ENCODE results near the gene LRRN2. TPM values are rescaled to one million over a fixed set of nuclear protein-coding genes. Genes with fewer than 3 reads are reported as not detected.

LRRN2 gene
- total and polyA plus RNA-seq, 8 donors: 0.43 to 4.1 (median 1.0) TPM; not detected in 2

DNA sequence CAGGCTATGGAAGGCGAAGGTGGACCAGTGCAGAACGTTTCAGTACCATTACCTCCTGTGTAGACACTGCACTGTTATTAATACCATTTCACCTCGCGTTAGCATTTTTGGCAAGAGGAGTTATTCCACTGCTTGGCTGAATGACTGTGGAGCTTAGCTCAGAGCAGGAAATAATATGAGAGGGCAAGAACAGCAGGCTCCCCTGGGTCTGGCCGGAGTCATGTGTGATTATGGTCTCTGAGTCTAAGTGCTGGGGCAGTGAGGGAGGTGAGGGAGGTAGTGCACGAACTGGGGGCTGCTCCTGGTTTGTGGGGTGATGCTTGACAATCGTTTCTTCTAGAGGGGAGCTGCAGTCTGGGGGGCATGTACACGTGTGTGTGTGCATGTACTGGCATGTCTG lies 86.4 kb downstream of the LRRN2 start:
- intact Hi-C loops (cut with DNase I; ENCODE audit: low total_unique reads): no loop called here

DNA sequence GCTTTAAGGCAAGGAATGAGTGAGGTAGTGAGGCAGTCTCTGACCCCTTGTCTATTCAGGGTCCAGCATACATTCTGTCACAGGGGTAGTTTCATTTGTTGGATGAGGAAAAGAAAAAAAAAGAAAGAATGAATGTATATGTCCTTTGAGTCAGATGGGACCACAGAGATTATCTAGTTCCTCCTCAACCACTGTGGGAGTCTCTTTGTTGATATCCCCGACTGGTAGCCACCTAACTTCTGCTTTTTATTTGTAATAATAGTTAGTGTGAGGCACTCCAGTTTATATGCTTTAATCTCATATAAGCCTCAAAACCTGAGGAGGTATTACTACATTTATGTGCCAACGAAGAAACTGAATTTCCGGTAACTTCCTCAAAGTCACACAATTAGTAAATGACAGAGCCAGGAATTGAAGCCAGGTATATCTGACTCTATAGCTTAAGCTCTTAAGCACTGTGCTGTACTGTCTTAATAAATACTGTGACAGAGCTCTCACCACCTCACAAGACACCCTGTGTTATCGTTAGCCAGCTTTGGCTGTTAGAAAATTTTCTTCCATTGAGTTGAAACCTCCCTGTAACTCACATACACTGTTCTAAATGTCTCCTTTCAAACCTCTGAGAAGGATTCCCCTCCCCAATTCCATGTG lies 87.1 kb downstream of the LRRN2 start:
- Histone ChIP-seq H3K9me3 (no peaks in the 10 kb centered on the region), H3K27ac (no peak overlapping the region), H3K36me3 (no peaks in the 10 kb centered on the region), H3K27me3 (peaks cover 0 to 22% (median 0%) of the 10 kb centered on the region in 3 donors), H3K4me1 (no peaks in the 10 kb centered on the region), H3K4me3 (no peak overlapping the region)
- WGBS, 5 donors: 67 to 90% (median 82%) methylated on average over 4 of the region's 4 CpGs
- DNase-seq: no peak
- TF ChIP-seq POLR2AphosphoS5 (IDR thresholded peaks at IDR 0.05) (no peak), POLR2A (IDR thresholded peaks at IDR 0.05) (no peak), EP300 (IDR thresholded peaks at IDR 0.05) (no peak)
- TF ChIP-seq, protein P1, sequence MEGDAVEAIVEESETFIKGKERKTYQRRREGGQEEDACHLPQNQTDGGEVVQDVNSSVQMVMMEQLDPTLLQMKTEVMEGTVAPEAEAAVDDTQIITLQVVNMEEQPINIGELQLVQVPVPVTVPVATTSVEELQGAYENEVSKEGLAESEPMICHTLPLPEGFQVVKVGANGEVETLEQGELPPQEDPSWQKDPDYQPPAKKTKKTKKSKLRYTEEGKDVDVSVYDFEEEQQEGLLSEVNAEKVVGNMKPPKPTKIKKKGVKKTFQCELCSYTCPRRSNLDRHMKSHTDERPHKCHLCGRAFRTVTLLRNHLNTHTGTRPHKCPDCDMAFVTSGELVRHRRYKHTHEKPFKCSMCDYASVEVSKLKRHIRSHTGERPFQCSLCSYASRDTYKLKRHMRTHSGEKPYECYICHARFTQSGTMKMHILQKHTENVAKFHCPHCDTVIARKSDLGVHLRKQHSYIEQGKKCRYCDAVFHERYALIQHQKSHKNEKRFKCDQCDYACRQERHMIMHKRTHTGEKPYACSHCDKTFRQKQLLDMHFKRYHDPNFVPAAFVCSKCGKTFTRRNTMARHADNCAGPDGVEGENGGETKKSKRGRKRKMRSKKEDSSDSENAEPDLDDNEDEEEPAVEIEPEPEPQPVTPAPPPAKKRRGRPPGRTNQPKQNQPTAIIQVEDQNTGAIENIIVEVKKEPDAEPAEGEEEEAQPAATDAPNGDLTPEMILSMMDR (IDR thresholded peaks at IDR 0.05): no peak
- intact Hi-C loops (cut with DNase I; ENCODE audit: low total_unique reads): no loop called here

More for the DNA sequence above, 86.4 kb downstream of the LRRN2 start:
- Histone ChIP-seq H3K27me3 (peaks cover 0 to 24% (median 0%) of the 10 kb centered on the region in 3 donors), H3K36me3 (no peaks in the 10 kb centered on the region), H3K4me1 (no peaks in the 10 kb centered on the region), H3K27ac (no peak overlapping the region), H3K9me3 (no peaks in the 10 kb centered on the region), H3K4me3 (no peak overlapping the region)
- TF ChIP-seq, protein P1 (IDR thresholded peaks at IDR 0.05): no peak
- TF ChIP-seq POLR2A (IDR thresholded peaks at IDR 0.05) (no peak), POLR2AphosphoS5 (IDR thresholded peaks at IDR 0.05) (no peak), EP300 (IDR thresholded peaks at IDR 0.05) (no peak)
- 65 to 81% (median 74%) methylated on average over 8 of the region's 8 CpGs for WGBS, 5 donors
- DNase-seq: no peak

DNA sequence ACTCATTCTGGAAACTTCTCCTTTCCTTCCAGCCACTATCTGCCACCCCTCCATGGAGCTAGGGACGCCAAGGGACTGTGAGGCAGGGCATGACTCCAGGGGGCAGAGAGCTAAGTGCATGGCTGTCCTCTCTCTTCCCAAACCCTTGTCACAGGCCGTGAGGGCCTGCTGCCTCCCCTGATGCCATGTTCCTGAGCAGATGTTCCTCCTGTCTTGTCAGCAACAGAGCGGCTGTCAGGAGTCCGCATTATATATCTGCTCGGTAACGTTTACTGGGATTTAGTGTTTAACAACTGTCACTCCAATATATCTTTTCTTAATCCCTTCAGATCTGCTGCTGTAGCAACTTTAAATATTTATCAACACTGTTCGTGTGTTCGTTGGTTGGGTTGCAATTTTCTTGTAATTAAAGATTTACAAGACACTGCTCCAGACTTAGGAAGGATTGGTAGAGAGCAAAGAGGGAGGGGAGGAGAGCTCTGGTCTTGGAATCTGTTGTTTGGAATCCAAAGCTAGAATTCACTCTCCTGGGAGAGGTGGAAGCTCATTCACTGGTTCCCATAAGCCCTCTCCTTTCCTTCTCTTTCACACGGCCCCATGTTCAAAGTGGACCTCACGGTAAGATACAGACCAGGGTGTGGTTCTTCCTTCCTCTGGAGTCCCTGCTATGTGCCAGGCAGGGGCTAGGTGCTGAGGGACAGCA lies 93.1 kb downstream of the LRRN2 start:
- H3K27me3 ChIP-seq: no peaks in the 10 kb centered on the region
- H3K27ac ChIP-seq: no peak overlapping the region
- intact Hi-C loops (cut with DNase I; ENCODE audit: low total_unique reads): no loop called here
- no peak for DNase-seq
- no peaks in the 10 kb centered on the region for H3K9me3 ChIP-seq
- TF ChIP-seq POLR2AphosphoS5 (IDR thresholded peaks at IDR 0.05) (no peak), POLR2A (IDR thresholded peaks at IDR 0.05) (no peak), EP300 (IDR thresholded peaks at IDR 0.05) (no peak)
- TF ChIP-seq, protein P1 (IDR thresholded peaks at IDR 0.05): no peak
- H3K4me3 ChIP-seq: no peak overlapping the region
- no peaks in the 10 kb centered on the region for H3K36me3 ChIP-seq
- H3K4me1 ChIP-seq: peaks cover 0 to 13% (median 7%) of the 10 kb centered on the region in 4 donors
- WGBS, 5 donors: 40 to 65% (median 52%) methylated on average over 10 of the region's 10 CpGs

DNA sequence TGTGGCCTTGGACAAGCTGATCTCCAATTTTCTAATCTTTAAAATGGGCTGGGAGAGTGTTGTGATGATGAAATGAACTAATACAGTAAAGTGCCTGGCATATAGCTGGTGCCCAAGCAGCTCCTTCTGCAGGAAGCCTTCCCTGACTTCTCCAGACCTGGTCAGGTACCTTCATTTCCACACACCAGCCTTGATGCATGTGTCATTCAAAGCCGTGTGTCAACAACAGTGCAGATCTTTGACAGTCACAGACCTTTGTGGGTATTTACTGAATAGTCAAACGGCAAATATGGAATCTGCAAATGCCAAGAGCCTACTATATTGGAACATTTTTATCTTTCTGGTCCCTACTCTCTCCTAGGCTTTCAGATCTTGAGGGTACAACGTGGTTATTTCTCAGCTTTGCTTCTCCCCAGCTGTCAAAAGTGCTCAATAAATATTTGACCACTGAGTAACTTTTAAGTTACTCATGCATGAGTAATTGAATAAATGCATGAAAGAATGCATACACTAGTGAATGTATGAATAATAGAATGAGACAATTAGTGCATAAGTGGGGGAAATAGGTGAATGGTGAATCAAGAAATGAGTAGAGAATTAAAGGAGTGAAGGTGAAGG lies 94.0 kb downstream of the LRRN2 start:
- TF ChIP-seq POLR2AphosphoS5 (IDR thresholded peaks at IDR 0.05): no peak
- TF ChIP-seq POLR2A (IDR thresholded peaks at IDR 0.05): no peak
- TF ChIP-seq EP300 (IDR thresholded peaks at IDR 0.05): no peak
- TF ChIP-seq, protein P1 (IDR thresholded peaks at IDR 0.05): no peak
- Histone ChIP-seq H3K36me3 (no peaks in the 10 kb centered on the region), H3K4me3 (no peak overlapping the region), H3K27ac (no peak overlapping the region), H3K9me3 (no peaks in the 10 kb centered on the region), H3K27me3 (no peaks in the 10 kb centered on the region), H3K4me1 (peaks cover 0 to 13% (median 7%) of the 10 kb centered on the region in 4 donors)
- WGBS, 5 donors: 36 to 57% (median 41%) methylated on average over 3 of the region's 3 CpGs
- no peak for DNase-seq
- intact Hi-C loops (cut with DNase I; ENCODE audit: low total_unique reads): no loop called here

All from stomach (tissue), 9 donors.